HG03457 (cell line): ENCODE data around the gene TLCD5.

ENCODE experiments used
- ATAC-seq: cut with Tn5 transposase; IDR thresholded peaks from one replicate; pipeline ENCODE4 v1.9.1; 2021; ENCODE audit warnings: moderate number of reproducible peaks; ENCODE audit not compliant: unreplicated experiment

The TLCD5 gene

DNA sequence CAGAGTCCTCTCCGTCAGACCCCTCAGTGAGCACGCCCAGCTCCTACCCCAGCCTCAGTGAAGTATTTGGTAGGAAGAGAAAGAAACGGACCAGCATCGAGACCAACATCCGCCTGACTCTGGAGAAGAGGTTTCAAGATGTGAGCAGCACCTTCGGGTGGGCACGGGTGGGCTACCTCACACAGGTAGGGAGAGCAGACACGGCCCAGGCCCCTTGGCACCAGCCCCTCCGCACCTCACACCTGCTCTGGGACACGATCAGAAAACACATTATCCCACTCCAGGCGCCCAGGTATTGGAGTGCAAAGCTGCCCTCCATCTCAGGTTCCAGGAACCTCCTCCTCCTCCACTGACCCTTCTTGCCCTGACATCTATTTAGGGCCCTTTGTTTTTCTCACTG lies 17.6 kb upstream of the TLCD5 start:
- ATAC-seq: no peak

DNA sequence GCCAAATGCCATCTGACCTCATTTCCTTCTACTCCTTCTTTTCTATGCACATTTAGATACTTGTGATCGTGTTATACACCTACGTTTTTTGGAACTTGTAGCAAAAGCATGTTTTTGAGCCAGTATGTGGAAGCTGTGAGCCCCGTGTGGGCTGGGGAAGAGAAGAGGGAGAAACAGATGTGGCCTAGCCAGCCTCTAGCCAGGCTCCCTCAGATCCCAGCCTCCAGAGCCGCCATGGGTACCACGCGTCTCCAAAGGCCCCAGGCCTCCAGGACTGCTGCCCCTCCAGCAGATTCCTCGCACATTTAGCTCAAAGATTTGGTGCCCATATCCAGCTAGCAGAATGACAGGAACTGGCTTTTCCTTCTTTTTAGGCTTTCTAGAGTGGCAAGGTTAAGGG lies 17.0 kb upstream of the TLCD5 start:
- ATAC-seq: no peak

GRCh38 chr11:120310870-120311269 lies 14.2 kb upstream of the TLCD5 start:
- ATAC-seq: no peak

DNA sequence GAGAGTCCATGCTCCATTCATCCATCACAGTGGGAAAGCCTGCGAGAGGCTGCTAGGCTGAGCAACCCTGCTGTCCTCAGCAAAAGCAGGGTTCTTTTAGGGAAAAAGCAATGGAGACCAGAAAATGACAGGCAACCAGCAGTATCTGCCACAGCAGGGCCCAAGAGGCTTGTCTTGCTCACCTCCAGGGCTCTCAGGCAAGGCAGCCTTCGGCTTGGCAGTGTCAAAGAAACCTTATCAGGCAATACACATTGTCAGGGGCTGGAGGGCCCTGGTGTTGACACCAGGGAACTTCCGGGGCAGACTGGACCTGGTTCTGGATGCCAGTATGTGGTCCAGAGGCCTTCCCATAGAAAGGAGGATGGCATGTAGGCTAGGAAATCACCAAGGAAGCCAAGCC lies 10.2 kb upstream of the TLCD5 start:
- ATAC-seq: no peak

DNA sequence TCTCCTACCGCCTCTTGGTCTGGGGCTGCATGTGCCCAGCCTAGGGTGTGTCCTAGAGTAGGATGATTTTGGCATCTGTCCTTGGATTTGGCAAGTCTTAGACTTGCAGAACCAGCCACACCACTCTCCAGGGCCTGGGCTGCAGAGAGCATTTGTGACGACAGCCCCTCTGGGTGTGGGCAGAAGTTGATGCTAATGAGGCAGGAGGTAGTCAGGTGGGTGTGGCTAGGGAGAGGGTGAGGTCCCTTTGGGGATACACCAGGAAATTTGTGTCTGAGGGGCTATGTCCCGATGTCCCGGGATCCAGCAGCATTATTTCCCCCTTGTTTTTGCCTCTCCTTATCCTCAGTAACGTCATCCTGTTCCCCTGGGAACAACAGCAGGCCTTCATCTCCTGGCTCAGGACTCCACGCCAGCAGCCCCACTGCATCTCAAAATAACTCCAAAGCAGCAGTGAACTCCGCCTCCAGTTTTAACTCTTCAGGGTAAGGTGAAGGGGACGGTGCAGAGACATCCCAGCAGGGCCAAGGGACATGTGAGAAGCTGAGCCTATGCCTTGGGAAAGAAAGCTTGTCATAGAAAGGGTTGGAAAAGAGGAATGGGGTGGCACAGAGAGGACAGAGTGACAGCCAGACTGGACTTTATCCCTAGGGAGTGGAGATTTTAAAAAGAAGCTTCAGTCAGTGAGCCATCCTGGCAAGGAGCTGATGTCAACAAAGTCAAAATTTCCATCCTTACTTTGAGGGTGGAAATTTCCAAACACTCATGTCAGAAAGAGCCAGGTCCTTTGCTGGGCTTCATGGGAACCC lies 8.0 kb upstream of the TLCD5 start:
- ATAC-seq: no peak

DNA sequence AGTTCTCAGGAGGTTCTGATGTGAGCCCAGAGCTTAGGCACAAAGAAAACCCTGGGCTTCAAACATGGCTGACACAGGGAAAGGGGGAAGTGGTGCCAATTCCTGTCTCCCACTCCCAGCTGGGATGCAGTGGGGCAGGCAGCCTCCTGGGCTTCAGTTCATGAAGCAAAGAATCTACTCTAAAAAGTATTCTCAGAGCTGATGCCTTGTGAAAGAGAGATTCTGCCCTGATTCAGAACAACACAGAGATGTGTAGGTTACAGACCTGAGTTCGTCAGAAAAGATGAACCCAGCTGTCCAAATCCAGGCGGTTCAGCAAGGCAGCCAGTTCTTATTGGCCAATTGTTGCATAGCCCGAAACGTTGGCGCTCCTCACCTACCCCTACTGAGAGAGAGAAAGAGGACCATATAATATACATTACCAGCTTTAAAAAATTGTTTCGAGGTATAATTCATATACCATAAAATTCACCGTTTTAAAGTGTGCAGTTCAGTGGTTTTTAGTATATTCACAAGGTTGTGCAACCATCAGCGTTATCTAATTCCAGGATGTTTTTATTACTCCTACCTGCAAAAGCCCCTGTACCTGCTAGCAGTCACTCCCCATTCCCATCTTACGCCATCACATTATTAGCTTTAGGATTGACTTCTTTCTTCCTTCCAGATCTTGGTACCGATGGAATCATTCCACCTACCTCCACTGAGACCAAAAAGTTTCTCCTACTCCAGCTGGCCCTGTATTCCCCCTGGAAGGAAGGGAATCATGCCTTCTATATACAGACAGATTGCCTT lies 7.2 kb upstream of the TLCD5 start:
- ATAC-seq: no peak

GRCh38 chr11:120318906-120319305 lies 6.2 kb upstream of the TLCD5 start:
- ATAC-seq: no peak

GRCh38 chr11:120326228-120326627 lies 1.1 kb downstream of the TLCD5 start:
- no peak for ATAC-seq

GRCh38 chr11:120326845-120327281 lies 1.8 kb downstream of the TLCD5 start:
- ATAC-seq: no peak

DNA sequence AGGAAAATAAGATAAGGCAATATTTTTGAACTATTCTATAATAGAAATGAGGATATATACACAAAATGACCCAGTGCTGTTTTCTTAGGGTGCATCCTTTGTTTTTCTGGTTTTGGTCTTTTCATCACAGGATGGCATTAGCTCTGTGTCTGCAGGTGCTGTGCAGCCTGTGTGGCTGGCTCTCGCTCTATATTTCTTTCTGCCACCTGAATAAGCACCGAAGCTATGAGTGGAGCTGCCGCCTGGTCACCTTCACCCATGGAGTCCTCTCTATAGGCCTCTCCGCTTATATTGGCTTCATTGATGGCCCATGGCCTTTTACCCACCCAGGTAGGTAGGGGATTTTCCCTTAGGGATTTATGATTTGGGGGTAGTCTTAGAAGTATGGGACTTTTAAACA lies 2.2 kb downstream of the TLCD5 start:
- no peak for ATAC-seq

- ATAC-seq: no peak
These were observed 4.5 kb downstream of the TLCD5 start for GRCh38 chr11:120329556-120329955.

GRCh38 chr11:120330045-120330444 lies 4.9 kb downstream of the TLCD5 start:
- ATAC-seq: no peak

- ATAC-seq: no peak
These were observed 6.3 kb downstream of the TLCD5 start for GRCh38 chr11:120331301-120331996.

DNA sequence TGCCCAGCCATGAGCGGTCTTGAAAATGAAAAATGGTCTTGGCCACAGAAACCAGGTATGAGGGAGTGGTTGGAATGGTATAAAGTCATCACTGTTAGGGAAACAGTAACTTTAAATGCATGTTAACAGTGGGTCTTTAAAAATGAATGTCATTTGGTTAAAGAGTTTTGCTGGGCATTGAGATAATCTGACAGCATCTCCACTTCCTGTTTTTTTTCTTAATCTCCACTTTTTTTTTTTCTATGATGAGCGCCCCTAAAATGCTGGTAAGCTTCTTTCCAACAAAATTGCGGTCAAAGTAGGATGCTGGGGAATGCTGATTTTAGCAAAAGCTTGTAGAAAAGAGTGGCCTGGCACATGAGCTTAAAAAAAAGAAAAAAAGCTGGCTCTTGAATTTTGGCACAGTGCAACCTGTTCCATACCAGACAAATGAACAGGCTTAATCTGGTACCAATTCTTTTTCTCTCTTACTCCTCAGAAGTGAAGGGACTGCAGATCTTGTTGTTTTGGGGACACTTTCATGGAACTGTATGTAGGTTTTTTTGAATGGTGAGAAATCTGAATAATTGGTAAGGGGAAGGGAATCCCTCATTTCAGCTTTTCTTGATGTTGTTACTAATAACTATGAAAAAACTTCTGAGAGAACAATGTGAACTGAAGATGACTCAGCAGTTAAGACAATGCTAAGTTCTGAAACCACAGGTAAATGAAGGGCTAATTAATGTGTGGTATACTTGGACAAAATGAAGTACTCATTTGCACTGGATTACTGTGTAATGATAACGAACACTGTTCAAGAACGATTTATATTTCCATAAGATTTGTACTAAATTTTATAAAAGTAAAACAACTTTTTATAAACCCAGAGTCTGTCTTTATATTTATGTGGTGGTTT lies 8.0 kb downstream of the TLCD5 start:
- ATAC-seq: no peak

- no peak for ATAC-seq
These were observed 8.7 kb downstream of the TLCD5 start for GRCh38 chr11:120333801-120334200.

- no peak for ATAC-seq
These were observed 9.2 kb downstream of the TLCD5 start for GRCh38 chr11:120334332-120334731.

DNA sequence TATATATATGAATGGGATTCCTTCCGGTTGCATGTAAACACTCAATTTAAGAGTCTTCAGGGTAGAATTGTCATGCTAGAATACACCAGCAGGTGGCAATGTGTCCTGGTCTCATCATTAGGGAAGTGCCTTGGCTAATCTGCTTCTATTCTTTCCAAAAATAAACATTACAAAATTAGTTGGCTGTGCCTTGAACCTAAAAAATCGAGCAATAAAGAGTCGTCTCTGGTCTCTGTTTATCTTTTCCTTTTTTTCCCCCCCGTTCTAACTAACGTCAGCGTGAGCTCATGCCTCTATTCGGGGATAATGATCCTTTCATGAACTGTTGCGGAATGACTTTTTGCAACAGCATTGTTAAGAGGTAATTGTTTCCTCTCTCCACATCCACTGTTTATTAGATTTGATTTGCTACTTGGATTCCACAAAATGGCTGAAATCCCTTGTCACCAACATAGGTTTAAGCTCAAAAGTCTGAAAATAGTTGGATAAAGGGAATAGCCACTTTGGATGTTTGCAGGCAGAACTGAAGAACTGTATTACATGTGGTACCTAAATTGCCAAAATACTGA lies 9.9 kb downstream of the TLCD5 start:
- no peak for ATAC-seq

DNA sequence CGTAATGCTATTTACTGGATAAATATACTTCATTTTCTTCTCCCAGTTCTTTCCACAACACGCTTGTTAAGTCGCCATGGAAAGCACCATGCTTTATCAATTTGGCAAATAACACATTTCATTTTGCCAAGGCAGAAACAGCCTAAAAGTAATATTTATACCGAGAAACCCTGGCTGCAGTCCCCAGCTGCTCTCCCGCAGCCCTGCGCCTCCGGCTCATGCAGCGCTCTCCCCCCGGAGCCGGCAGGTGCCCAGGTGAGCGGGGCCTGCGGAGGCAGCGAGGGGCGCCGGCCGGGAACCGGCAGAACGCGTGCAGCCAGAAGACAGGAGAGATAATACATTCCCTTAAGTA lies 10.4 kb downstream of the TLCD5 start:
- ATAC-seq: no peak

DNA sequence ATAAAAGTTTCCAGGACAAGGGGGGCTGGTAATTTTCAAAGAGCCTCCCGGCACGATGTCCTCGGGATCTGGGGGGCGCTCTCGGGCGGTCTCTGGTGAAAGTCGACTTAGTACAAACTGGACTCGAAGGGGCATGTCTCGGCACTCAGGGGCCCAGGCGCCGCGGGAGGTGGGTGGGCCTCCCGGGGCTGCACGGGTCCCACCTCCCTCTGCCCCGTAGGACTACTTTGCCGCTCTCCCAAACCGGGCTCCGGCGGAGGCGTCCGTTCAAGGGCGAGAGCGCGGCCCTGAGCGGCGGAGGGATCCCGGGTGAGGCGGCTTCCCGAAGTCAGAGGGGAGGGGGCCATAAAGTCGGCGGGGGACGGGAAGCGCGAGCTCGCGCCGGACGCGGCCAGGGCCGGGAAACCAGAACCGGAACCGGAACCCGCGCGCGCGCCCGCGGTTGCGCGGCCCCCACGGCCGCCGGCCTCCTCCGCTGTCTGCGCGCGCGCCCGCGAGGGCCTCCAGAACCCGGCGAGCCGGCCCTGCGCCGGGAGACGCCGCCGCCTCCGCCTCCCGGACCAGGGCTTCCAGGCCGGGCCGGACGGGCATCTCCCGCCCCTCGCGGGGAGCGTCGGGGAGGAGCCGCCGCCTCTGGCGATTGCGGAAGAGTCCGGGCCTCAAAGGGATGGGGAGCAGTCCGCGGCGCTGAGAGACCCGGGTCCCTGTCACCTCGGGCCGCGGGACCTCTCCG lies 11.0 kb downstream of the TLCD5 start, which contains the start of gene ARHGEF12:
Gene ARHGEF12, plus strand, starts transcription at position 506 of the 733 bp plus-strand sequence. CDS start 831 bp downstream, outside the sequence.
- ATAC-seq: peak; percentile 45
